Dedifferentiated amniotic fluid mesenchymal stem cell (primary cell): ENCODE results near the gene TLE4.

Experiments
- DNase-seq: peaks from one replicate; pipeline ENCODE4 v3.0.0-alpha.2; 2016; ENCODE audit errors: extremely low spot score

TLE4 gene

DNA sequence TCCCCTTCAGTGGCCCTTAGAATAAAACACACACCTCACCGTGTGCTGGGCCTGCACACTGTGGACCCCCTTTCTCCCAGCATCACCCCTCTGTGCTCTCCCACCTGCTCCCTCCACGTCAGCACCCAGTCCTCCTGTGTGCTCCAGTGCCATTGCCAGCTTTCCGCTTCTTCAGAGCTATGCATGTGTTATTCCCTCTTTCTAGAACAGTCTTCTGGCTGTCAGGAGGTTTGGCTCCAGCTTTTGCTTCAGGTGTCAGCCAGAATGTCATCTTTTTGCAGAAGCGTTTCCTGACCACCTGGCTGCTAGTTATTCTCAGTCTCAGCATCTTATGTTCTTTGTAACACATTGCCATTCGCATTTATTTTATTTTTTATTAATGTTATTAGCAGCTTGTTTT is 119.7 kb downstream of the TLE4 start:
- no peak for DNase-seq

DNA sequence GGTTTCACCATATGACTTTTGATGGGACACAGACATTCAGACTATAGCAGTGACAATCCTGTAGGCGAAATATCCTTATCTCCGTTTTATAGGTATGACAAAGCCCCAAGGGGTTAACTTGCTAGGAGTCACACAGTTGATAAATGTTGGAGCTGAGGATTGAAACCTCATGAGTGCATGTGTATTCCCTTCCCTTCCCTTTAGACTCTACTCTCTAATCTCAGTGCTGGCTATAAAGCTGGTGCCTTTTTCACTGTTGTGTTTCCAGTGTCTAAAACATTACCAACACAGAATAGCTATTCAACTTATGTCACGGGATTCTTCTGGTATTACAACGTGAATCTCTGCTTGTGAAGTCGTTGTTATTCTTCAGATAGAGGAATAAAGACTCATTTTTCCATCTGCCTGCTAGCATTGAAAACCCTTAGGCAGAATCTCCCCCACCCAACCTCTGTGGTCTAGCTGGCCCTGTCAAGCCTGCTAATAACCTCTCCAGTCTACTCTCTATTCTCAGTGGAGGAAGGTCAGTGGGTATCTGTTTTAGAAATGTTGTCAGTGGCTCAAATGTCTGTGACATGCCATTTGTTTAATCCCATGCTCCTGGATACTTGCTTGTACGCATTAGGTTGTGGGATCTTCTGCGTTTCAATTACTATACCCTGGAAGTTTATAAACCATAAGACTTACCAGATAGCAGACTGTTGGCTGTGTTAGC is 121.2 kb downstream of the TLE4 start:
- no peak for DNase-seq

DNA sequence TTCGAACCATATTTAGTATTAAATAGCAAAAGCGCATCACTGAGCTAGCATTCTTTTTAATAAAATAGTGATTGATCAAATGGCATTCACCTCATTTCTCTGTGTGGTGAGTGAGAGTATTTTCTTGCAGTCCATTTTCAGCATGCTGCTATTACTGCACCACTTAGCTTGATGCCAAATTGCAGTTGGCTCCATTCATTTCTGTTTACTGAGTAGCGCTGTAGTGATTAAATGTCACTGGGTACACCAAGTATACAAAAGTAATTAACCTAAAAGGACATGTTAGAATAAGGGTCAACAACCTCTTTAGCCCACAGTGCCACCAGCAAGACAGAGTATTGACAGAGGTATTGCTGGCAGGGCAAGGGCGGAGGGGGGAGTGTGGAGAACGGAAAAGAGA is 122.0 kb downstream of the TLE4 start:
- no peak for DNase-seq

DNA sequence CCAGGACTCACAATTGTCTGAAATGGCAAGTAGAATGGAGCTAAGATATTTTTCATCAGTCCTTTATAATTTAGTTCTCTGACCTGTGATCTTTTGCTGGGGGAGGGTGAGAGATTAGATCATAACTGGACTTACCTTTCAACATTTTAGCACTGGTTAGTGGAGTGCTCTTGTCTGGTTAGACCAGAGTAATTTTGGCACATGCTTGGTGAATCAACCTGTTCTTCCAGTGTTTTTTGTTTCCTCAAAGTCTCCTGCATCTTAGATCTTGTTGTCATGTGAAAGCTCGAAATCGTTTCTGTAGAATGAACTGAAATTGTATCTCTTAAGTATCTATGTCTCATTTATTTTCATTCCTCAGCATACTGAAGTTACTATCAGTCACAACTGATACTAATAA is 122.4 kb downstream of the TLE4 start:
- DNase-seq = no peak

DNA sequence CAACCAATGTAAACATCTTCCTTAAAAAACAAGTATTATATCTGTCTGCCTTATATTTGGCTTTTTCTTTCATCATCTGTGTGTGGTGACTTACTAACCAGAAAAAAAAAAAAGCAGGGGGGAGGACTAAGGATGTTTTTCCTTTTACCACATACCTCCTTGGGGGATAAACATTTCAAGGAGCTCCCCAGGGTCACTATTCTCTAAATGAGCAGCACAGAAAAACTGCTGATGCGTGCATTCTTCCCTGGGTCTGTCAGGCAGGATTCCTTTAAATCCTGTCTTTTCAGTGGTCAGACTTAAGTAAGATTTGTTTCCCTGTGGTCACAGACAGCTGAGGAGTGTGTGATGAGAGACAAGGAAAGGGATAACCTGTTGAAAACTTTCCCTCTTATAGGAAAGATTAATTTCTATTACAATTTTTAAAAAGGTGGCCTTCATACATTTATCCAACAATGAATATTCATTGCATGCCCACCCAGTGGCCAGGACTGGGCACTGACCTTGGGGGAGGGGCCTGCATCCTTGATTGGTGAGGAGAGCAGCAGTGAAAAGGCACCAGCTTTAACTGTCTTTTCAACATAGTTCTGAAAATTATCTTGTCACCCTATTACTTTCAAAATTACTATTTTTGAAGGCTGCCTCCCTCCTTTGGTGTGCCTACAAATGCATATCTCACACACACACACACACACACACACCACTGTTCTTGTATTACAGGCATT is 123.1 kb downstream of the TLE4 start:
- DNase-seq = peak; percentile 64

DNA sequence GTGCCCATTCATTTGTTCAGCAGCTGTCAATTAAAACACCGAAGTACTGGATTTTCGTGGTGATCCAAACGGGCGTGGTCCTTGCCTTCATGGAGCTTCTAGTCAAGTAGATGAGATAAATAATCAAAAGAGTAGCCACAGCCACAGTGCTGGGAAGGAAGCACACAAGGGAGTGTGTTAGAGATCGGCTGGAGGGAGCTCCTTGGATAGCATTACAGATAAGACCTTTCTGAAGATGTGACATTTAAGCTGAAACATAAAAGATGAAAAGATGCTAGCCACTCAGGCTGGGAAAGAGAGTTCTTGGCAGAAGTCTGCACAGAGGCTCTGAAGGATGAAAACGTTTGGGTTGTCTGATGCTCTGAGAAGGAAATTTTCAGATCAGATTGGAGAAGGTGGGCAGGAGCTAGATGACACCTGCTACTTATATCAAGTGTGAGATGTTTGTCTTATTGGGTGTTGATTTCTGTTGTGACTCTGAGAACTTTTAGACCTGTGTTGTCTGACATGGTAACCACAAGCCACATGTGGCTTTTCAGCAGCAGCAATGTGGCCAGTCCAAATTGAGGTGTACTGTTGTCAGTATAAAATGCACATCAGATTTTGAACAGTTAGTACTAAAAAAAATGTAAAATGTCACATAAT is 123.9 kb downstream of the TLE4 start:
- no peak for DNase-seq

DNA sequence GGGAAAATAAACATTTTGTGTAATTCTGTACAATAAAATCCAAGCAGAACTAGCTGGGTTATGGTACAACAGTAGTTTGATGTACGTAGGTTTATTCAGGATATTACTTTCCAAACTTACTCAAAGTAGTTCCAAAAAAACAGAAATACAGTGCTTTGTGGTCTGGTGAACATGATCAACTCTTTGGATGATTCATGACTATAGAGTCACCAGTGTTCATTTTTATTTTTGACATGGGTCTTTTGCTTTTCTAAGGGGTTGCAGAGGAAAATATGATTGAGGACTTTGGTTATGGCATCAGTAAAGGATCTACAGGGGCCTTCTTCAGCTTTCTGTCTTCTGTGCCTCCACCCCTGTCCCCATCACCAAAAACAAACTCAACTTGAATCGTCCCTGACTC is 127.2 kb downstream of the TLE4 start:
- no peak for DNase-seq

DNA sequence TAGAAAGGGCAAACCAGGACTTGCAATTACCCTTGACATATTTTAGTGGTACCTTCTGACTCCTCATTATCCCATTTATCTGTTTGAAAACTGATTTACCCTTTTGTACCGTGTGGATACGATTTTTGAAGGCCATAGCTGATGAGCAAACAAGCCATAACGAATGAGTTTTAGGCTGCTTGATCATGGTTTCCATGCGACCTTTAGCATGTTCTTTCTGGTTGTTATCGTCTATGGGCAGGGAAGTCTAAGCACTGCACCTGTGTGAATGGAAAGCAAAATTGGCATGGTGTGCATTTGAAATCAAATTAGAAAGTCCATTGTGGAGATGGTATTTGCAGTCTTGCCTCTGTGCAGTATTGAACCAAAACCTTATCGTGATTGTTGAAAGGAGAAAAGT is 127.7 kb downstream of the TLE4 start:
- no peak for DNase-seq

DNA sequence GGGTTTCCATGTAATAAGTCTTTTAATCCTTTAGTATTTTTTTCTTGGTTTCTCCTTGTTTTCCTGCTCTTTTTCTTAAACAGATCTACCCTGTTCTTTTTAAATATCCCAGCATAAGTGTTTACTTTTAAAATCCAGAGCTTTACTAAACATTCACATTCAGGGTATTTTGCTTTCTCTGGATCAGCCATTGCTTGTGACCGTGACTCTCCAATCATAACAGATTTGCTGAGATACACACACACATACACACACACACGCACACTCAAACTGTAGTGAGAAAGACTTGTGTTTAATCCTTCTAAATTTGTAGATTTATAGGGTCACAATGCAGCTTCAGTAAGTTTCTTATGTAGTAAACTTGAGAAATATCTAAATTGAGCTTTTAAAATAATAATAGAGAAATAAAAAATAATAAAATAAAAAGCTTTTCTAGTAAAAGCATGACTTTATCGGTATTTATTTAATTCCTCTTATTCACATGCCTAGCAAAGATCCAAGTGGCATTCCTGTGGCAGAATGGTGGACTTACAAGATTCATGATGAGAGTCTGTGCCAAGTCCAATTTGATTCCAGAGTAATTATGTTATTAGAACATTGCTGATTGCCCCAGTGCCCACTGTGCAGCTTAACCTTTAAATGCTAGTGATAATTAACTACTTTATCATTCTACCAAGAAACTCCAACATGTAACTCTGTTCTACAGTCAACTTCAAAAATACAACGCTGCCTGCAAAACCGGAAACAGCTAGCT is 129.0 kb downstream of the TLE4 start:
- no peak for DNase-seq

DNA sequence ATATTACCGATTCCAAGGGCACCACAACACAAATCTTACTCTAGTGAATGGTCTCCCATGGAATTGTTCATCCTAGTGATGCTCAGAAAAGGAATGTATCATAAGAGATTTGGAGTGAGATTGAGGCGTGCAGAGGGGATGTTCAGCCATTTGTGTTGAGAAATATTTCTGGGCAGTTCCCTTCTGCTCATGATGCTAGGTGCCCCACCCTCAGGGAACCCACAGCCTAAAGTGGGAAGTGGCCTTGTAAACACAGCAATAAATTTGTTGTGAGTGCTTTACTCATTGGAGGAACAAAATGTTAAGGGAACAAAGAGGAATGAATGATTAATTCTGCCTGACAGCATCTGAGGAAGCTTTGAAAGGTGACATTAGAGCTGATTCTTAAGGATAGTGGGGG is 129.9 kb downstream of the TLE4 start:
- DNase-seq = no peak

DNA sequence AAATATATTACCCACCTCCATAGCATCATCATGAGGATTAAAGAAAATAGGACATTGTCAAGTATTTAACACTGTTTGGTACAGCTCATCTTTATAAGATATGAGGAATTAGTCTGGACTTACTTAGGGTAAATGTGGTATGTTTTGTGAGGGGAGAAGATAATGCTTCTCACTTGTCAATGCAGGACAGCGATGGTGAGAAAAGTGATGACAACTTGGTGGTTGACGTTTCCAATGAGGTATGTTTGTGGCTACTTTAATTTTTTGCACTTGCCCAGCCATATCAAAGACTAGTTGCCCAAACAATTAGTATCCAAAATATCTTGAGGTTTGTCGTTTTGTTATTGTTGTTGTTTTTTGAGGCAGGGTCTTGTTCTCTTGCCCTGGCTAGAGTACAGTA is 133.9 kb downstream of the TLE4 start:
- no peak for DNase-seq

DNA sequence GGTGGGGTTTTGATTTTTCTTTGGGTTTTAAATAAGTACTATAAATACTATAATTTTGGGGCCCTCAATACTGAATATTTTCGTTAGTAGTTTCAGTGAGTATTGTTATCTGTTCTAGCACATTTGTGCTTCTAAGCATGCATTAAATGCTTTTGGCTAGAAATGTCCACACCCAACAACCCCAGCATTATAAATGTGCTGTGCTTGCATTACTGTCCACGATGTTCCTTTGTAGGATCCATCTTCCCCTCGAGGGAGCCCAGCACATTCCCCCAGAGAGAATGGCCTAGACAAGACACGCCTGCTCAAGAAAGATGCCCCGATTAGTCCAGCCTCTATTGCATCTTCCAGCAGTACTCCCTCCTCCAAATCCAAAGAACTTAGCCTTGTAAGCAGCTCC is 134.7 kb downstream of the TLE4 start:
- DNase-seq = no peak

DNA sequence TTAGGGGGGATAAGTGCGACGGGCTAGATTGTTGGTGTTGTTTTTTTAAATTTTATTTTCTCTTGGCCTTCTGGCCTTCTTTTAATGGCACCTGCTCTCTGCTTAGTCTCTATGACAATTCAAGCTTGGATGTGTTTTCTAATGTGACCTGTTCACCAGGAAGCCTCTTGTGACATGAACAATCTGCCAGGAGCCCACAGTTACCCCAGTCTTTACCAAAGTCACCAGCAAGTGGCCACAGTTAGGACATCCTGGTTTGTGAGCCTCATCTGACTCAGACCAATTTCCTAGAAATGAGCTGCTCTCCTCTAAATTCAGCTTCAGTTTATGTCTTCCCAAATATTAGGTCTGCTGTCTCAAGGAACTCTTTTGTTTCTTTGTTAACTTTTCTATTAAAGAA is 135.8 kb downstream of the TLE4 start:
- no peak for DNase-seq

DNA sequence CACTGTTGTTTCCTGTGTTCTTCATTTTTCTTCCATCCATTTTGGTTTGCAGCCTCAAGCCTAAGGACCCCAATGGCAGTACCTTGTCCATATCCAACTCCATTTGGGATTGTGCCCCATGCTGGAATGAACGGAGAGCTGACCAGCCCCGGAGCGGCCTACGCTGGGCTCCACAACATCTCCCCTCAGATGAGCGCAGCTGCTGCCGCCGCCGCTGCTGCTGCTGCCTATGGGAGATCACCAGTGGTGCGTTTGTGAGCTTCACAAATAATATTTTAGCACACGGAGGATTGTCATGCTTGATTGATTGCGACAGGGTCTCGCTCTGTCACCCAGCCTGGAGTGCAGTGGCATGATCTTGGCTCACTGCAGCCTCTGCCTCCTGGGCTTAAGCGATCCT is 136.8 kb downstream of the TLE4 start:
- no peak for DNase-seq

DNA sequence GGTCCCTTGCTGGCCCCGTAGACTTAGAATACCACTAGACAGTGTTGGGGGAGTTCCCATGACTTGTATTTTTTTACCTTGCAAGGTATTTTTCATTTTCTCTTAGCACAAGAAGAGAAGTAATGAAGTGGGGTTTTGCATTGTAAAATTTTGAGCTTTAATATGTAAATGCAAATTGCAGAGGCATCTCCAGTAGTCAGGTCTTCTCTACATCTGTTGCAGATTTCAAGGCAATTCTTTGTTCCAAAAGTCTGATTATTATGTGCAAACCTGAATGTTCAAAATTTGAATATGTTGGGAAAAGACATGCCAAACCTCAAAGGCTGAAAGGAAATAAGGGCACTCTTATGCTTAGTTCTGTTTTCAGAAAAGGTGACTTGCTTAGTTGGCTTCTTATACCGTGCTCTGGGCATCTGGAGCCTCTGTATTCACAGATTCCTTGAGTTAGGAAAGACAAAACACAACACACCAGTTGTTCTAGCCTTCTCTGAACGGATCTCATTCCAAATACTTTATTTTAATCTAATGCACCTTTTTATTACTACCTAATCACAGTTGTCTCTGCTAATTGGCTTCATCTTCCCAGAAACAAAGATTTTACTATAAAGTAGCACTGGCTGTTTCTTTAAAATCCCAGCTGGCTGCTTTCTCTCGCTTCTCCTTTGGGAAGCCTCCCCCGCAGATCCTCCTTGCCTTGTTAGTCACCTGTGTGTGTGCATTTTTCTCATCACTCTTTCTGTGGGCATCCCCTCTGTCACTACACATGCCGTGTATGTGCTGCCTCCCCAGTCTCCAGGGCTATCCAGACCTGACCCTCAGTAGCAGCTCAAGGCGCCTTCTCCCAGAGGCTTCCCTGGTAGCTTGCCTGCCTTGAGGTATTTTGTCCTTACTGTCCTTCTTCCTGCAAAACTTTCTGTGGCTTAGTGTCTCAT is 138.2 kb downstream of the TLE4 start:
- DNase-seq = no peak

DNA sequence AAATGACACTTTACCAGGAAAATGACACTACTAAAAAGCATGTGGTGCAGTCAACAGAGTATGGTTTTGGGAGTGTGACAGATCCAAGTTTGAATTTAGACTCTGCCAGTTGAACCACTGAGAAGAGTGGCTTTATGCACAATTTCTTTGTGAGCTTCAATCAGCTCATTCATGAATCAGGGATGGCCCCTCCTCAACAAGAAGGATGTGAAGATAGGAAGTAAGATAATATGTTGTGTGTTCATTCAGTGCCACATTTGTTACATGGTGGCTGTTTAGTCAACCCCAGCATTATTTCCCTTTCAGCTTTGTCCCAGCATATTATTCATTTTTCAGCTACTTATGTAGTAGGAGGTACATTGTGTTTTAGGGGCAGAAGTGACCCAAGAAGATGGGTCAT is 140.1 kb downstream of the TLE4 start:
- no peak for DNase-seq

DNA sequence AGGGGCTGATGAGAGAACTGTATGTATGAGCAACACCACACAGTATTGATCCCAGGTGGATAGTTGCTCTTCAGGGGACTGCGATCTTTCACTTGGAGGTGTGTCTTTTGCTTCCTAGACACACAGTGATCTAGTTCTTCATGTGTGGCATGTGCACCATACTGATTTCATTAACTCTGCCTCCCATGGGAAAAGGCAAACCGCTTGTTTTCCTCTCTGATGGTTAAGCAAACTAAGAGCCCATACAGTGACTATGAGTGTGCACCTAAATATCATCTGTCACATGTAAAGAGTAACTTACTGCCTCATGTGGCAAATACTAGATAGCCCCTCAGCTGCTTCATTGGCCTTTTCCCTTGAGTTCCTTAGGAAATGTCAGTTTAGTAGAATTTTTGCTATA is 147.3 kb downstream of the TLE4 start:
- no peak for DNase-seq

DNA sequence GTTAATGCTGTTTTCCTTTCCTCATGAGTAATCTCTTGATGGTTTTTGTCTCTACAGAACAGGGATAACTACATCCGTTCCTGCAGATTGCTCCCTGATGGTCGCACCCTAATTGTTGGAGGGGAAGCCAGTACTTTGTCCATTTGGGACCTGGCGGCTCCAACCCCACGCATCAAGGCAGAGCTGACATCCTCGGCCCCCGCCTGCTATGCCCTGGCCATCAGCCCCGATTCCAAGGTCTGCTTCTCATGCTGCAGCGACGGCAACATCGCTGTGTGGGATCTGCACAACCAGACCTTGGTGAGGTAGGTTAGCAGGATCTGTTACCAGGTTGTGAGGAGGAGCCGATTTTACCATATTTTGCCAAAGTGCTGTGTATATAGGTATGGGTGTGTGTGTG is 148.2 kb downstream of the TLE4 start:
- no peak for DNase-seq

DNA sequence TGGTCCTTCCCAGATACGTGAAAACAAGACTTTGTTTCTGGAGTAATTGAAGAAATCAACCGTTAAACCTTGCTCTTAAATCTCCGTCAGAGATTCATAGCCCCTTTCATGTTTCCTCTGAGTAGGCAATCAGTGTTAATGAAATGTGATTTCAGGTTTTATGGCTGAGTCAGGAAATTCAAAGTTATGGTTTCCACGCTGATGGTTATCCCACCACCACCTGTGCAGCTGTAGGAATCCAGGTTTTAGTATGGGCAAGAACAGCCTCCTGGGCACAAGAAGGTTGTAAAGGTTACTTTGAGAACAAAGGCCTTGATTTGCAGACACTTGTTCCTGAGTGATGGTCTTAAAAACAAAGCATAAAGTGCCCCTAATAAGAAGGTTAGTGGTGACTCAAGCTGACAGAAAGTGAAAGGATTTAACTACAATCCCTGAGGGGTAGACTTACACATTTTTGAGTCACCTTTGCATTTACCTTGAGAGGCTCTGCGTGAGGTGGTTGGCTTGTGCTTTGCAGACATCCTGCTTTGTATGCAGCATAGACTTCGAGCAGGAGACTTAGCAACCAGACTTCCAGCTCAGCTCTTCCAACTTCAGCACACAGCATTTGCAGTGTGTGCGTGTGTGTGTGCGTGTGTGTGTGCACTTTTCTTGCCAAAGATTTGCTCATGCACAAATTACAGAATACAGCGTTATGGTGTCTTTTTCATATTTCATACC is 159.6 kb downstream of the TLE4 start:
- no peak for DNase-seq

DNA sequence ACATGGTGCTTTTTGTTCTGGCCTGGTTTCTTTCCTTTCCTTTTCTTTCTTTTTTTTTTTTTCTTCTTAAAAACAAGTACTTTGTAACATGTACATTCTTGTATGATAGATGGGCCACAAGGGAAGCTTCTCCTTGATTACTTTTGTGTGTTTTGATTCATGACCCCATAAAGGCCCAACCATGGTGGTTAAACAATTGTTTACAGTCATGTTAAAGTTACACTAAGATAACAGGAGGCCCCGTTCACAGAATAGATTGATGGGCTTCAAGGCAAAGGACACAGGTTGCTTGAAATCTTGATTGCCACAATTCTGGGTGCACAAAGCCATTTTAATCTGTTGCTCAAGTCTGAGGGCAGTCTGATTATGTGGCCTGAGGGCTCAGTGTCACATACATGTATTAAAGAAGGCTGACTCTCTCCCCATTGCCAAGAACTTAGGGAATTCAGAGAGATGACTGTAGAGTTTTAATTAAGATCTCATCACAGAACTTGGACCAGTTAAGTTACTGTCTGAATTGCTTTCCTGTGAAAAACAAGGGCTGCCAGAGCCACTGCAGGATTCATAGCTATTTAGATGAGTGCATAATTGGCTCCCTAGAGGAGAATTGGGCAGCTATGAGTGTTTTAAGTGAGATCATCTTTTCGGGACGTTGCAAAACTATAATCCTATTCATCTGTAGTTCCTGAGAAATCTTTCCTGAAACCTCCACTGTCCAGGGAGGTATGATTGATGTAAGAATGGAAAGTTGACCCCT is 163.4 kb downstream of the TLE4 start:
- no peak for DNase-seq
